AG10803 (cell line): ENCODE measurements around the gene CAPN10.
"Not testable (repeated sequence)": the region's sequence is repeated elsewhere in the genome, so short reads cannot be mapped to it uniquely, and the experiment has no call there.

Experiments
- DNase-seq: peaks from one replicate; pipeline ENCODE4 v3.0.0; 2010; ENCODE audit warnings: low read depth
- H3K4me3 ChIP-seq: 2 replicates; pipeline ENCODE4 v1.5.1; 2011; ENCODE audit warnings: mild to moderate bottlenecking, low read length, control low read depth
- TF ChIP-seq, protein P1 (sequence below): conservative IDR thresholded peaks from 2 replicates; pipeline ENCODE4 v1.5.1; 2011; ENCODE audit warnings: mild to moderate bottlenecking, low read length, control low read depth, inconsistent platforms

The CAPN10 gene

DNA sequence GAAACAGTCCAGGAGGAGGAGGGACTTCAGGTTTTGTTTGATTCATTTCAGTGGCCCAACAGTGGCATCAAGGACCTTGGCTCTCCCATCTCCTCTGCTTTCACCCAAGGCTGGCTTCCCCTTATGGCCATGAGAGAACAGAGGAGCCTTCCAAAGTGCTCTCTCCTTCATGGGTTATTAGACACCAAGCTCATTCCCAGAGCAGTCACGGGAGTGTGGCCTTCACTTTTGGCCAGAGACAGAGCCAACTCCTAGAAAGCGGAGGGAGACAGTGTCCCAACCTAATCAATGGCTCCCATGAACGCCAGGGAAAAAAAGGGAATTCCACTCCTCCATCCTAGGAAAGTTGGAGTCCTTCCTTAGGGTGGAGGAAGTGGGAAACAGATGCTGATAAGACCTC is 27.2 kb upstream of the CAPN10 start:
- DNase-seq, result no peak
- H3K4me3 ChIP-seq, result no peak overlapping the region
- TF ChIP-seq, protein P1, sequence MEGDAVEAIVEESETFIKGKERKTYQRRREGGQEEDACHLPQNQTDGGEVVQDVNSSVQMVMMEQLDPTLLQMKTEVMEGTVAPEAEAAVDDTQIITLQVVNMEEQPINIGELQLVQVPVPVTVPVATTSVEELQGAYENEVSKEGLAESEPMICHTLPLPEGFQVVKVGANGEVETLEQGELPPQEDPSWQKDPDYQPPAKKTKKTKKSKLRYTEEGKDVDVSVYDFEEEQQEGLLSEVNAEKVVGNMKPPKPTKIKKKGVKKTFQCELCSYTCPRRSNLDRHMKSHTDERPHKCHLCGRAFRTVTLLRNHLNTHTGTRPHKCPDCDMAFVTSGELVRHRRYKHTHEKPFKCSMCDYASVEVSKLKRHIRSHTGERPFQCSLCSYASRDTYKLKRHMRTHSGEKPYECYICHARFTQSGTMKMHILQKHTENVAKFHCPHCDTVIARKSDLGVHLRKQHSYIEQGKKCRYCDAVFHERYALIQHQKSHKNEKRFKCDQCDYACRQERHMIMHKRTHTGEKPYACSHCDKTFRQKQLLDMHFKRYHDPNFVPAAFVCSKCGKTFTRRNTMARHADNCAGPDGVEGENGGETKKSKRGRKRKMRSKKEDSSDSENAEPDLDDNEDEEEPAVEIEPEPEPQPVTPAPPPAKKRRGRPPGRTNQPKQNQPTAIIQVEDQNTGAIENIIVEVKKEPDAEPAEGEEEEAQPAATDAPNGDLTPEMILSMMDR, result no peak

DNA sequence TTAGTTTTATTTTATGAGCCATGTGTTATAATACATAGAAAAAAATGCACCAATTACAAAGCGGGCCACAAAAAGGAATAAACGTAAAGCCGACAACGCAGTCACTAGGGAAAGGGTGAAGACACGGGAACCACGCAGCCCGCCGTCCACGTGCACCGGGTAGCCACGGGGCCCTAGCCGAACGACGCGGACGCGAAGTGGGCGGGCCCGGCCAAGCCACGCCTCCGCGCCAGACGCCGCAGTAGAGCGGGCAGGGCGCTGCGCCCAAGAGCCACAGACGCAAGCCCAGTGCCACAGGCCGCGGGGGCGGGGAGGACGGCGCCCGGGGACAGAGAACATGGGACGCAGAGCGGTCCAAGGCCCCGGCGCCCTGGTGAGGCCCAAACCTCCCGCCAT is 26.5 kb upstream of the CAPN10 start, which contains the start of gene DUSP28:
DUSP28 (plus strand) TSS at position 274 of the 396 bp plus-strand sequence. CDS start 328 bp downstream, outside the sequence.
- H3K4me3 ChIP-seq, result peak within 1 kb of the TSS; percentile 65
- peak; percentile 85 for DNase-seq
- TF ChIP-seq, protein P1, result no peak

DNA sequence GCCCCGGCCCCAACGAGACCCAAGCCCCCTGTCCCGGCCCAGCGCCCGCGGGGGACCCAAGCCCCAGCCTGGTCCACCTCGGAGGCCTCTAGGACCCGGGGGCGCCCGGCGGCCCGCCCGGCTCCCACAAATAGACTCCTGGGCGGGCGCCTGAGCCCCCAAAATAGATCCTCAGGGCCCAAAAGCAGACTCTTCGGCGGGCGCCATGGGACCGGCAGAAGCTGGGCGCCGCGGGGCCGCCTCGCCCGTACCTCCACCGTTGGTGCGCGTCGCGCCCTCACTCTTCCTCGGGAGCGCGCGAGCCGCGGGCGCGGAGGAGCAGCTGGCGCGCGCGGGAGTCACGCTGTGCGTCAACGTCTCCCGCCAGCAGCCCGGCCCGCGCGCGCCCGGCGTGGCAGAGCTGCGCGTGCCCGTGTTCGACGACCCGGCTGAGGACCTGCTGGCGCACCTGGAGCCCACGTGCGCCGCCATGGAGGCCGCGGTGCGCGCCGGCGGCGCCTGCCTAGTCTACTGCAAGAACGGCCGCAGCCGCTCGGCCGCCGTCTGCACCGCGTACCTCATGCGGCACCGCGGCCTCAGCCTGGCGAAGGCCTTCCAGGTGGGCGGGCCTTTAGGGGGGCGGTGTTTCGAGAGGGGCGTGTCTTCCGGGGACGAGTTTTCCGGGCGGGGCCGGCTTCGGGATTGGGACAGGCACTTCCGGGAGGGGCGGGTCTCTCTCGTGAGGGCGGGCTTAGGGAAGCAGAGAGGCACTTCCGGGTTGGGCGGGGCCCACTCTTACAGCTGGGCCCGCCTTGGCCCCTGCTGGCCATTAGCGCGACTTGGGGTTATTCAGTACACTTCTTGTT is 25.8 kb upstream of the CAPN10 start:
- TF ChIP-seq, protein P1, result peak; percentile 44
- H3K4me3 ChIP-seq, result peak overlapping the region; percentile 65
- peak; percentile 98 for DNase-seq

DNA sequence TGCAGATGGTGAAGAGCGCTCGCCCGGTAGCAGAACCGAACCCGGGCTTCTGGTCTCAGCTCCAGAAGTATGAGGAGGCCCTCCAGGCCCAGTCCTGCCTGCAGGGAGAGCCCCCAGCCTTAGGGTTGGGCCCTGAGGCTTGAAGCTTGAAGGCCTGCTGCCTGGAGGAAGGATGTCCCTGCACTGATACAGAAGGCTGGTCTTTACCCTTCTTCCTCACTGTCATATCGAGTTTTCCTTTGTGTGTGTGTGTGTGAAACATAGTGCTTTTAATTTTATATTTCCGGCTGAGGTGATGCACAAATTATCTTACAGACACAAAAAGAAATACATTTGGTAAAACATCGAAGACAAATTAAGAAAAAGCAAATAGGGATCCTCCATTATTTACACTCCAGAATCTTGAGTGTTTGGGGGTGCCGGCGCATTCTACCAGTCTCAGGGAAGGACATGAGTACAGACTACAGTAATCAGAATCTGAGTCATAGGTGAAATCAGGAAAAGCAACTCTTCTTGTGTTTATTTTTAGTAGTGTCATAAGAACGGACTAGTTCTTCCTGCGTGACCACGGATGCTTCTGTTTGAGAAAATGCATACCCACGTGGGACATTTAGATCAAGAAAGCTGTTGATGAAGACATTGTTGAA is 25.1 kb upstream of the CAPN10 start:
- DNase-seq, result peak; percentile 67
- peak overlapping the region; percentile 62 for H3K4me3 ChIP-seq
- TF ChIP-seq, protein P1, result no peak

DNA sequence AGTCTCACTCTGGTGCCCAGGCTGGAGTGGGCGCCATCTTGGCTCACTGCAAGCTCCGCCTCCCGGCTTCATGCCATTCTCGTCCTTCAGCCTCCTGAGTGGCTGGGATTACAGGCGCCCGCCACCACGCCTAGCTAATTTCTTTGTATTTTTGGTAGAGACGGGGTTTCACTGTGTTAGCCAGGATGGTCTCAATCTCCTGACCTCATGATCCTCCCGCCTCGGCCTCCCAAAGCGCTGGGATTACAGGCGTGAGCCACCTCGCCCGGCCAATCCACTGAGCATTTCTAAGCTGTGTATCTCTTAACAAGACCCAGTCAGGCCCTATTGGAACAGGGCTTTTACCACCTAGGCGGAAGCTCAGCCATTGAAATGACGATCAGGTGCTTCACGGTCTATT is 23.3 kb upstream of the CAPN10 start:
- H3K4me3 ChIP-seq, result not testable (repeated sequence)

DNA sequence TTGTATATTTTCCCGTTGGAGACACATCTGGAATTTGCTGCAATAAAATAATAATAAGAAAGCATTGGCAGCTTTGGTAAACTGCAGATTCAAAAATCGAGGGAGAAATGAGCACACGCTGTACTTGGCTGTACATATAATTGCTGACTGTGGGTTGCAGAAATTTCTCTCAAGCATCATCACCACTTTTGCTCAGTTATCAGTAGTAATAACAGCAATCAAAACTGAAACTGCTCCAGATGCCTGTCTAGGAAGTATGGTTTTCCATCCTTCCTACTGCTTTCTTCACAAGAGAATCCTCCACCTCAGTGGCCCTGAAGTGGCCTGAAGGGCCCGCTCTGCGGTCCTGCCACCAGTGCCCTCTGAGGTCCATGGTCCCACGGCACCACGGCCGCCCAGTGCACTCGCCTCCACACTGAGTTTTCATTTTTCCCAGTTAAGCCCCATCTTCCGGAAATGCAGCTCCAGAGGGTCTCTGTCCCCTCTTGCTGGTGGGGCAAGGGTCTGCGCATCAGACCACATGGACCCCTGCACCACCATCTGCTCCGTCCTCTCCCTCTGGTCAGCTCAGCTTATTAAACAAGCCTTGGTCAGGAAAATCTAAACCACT is 22.5 kb upstream of the CAPN10 start:
- TF ChIP-seq, protein P1, result no peak
- no peak for DNase-seq
- H3K4me3 ChIP-seq, result no peak overlapping the region

More for the DNA sequence above, 23.3 kb upstream of the CAPN10 start:
- DNase-seq, result not testable (repeated sequence)

DNA sequence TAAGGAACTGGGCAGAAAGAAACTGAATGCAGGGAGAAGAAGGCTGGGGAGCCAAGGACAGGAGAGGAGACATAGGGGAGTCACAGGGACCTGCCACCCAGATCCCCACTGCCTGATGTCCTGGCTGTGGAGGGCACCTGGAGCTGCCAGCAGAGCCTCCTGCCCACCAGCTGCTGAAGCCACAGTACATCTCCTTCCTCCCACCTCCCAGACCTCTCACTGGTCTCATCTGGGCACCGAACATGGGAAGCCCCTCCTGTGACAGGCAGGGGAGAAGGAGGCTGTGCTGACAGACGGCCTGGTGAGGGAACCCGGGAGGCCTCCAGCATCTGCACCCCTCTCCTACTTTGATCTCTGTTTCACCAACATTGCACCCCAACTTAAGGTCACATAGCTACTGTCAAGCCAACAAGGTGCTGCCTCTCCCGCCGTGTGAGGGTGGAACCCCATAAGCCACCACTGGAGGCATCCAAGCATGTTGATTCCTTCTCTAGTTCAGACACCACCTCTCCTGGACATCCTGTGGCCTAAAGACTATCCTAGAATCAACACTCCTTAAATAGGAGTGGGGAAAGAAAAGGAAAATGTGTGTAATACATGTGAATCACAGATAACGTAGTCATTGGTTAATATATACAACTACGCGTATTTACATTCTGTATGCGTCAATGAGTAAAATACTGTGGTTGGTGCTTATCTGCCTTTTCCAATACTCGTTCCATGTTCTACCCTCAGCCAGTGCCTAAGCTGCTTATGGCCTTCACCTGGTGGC is 21.8 kb upstream of the CAPN10 start:
- no peak overlapping the region for H3K4me3 ChIP-seq
- no peak for DNase-seq
- TF ChIP-seq, protein P1, result no peak
